HG03565 (cell line): ENCODE measurements around the gene GLS2.
A peak's percentile ranks its signal among the peaks of the same experiment; 100 is the strongest.
"Not testable (repeated sequence)": the region's sequence is repeated elsewhere in the genome, so short reads cannot be mapped to it uniquely, and the experiment has no call there.

ENCODE experiments used
- ATAC-seq: cut with Tn5 transposase; IDR thresholded peaks from one replicate; pipeline ENCODE4 v1.9.1; 2021; ENCODE audit warnings: mild to moderate bottlenecking, moderate library complexity; ENCODE audit not compliant: unreplicated experiment

GLS2 gene

GRCh38 chr12:56493409-56494105, 5.6 kb upstream of the GLS2 start:
- ATAC-seq: not testable (repeated sequence)

- no peak for ATAC-seq
Measured at GRCh38 chr12:56490360-56490759, 2.4 kb upstream of the GLS2 start.

- ATAC-seq: no peak
Measured at GRCh38 chr12:56487448-56488040, 417 bp downstream of the GLS2 start.

GRCh38 chr12:56486694-56487093, 1.3 kb downstream of the GLS2 start:
- ATAC-seq: no peak

- no peak for ATAC-seq
Measured at GRCh38 chr12:56484566-56484965, 3.4 kb downstream of the GLS2 start.

GRCh38 chr12:56479625-56480024, 8.3 kb downstream of the GLS2 start:
- ATAC-seq: no peak

- ATAC-seq: no peak
Measured at GRCh38 chr12:56477521-56478225, 10.3 kb downstream of the GLS2 start.

GRCh38 chr12:56476972-56477432, 11.0 kb downstream of the GLS2 start:
- ATAC-seq: no peak

GRCh38 chr12:56476143-56476542, 11.8 kb downstream of the GLS2 start:
- no peak for ATAC-seq

- ATAC-seq: no peak
Measured at GRCh38 chr12:56474389-56474788, 13.6 kb downstream of the GLS2 start.

GRCh38 chr12:56469007-56469930, 18.7 kb downstream of the GLS2 start:
- ATAC-seq: no peak

GRCh38 chr12:56468216-56469006, 19.6 kb downstream of the GLS2 start, which contains the start of gene SPRYD4:
Gene SPRYD4, plus strand, starts transcription at chr12:56468578. Its CDS starts 14 bp downstream, at chr12:56468592.
- peak; percentile 91 for ATAC-seq

GRCh38 chr12:56462565-56462964, 25.4 kb downstream of the GLS2 start:
- no peak for ATAC-seq

GRCh38 chr12:56461235-56462159, 26.5 kb downstream of the GLS2 start:
- ATAC-seq: no peak

- no peak for ATAC-seq
Measured at GRCh38 chr12:56457817-56458216, 30.1 kb downstream of the GLS2 start.

- no peak for ATAC-seq
Measured at GRCh38 chr12:56454557-56454956, 33.4 kb downstream of the GLS2 start, which contains the start of gene MIP. Gene MIP, minus strand, starts transcription at chr12:56454657. Its CDS starts 44 bp downstream, at chr12:56454613.

GRCh38 chr12:56451147-56451546, 36.8 kb downstream of the GLS2 start:
- no peak for ATAC-seq

- no peak for ATAC-seq
Measured at GRCh38 chr12:56450241-56450640, 37.7 kb downstream of the GLS2 start.

- ATAC-seq: no peak
Measured at GRCh38 chr12:56449622-56449984, 38.4 kb downstream of the GLS2 start.
